Thyroid gland (tissue), 4 donors: Measurements from ENCODE around the gene FKBP14.

Experiments
- POLR2A ChIP-seq, 2 donors: fragments of 450-650 bp; IDR thresholded peaks; one replicate each; pipeline ENCODE4 v1.6.1; 2017; ENCODE audit warnings: antibody characterized with exemption in 2 of 2, mild to moderate bottlenecking in 2 of 2, moderate library complexity in 1 of 2
- TF ChIP-seq, protein P1 (sequence below), 6 experiments: fragments of 200-600 bp in 3 of 6; fragments of 450-650 bp in 3 of 6; sonication (generic) in 3 of 6; IDR thresholded peaks; one replicate each; pipeline ENCODE4 v1.5.1; 2016 to 2019; ENCODE audit warnings: antibody characterized with exemption in 6 of 6, mild to moderate bottlenecking in 2 of 6, inconsistent platforms in 1 of 6, moderate library complexity in 1 of 6

DNA sequence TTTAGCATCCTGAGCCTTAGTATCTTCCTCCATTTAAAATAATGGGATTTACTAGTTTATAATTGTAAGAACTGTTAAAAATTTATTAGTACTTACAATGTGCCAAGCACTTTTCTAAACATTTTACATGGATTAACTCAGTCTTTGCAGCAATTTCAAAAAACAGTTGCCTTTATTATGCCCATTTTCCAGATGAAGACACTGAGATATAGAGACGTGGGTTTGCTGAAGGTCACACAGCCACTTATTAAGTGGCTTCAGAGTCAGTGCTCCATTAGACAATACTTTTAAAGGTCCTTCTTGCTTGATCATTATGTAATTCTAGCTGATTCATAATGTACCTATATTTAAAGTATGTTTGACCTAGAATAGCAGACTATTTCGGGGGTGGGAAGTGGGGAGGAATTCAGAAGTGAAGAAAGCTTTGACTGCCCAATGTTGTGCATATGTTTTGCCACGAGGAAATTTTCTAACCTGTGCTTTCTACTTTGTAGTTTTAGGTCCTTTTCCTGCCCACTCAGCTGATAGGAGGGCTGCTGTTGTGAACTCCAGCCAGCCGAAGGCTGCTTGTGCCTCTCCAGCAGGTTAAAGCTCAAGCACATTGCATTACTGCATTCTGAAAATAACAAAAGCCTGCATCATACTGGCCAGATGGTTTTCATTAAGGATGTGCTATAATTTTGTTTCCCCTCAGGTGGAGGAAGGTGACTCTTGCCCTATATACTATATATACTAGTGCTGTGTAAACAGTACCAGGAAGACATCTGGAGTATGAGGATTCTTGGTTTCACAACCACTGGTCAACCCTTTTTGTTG, 6.0 kb upstream of the FKBP14 start:
- TF ChIP-seq POLR2A (IDR thresholded peaks at IDR 0.05), result no peak
- TF ChIP-seq, protein P1, sequence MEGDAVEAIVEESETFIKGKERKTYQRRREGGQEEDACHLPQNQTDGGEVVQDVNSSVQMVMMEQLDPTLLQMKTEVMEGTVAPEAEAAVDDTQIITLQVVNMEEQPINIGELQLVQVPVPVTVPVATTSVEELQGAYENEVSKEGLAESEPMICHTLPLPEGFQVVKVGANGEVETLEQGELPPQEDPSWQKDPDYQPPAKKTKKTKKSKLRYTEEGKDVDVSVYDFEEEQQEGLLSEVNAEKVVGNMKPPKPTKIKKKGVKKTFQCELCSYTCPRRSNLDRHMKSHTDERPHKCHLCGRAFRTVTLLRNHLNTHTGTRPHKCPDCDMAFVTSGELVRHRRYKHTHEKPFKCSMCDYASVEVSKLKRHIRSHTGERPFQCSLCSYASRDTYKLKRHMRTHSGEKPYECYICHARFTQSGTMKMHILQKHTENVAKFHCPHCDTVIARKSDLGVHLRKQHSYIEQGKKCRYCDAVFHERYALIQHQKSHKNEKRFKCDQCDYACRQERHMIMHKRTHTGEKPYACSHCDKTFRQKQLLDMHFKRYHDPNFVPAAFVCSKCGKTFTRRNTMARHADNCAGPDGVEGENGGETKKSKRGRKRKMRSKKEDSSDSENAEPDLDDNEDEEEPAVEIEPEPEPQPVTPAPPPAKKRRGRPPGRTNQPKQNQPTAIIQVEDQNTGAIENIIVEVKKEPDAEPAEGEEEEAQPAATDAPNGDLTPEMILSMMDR (IDR thresholded peaks at IDR 0.05), result no peak
